Measurements from ENCODE around the gene FAM78A.

The FAM78A gene

GRCh38 chr9:131309530-131310276 lies 33.4 kb upstream of the FAM78A start:
- TF ChIP-seq POLR2A (IDR thresholded peaks at IDR 0.05; ENCODE audit: low read depth, low read length) (no peak), TAF1 (IDR thresholded peaks at IDR 0.05; ENCODE audit: borderline replicate concordance, low read depth, low read length) (no peak), POLR2AphosphoS5 (IDR thresholded peaks at IDR 0.05; ENCODE audit: low read depth, low read length) (no peak)
- FAIRE-seq (no peak), DNase-seq (ENCODE audit: insufficient read length) (no peak)

- TF ChIP-seq TAF1 (IDR thresholded peaks at IDR 0.05; ENCODE audit: borderline replicate concordance, low read depth, low read length) (no peak), POLR2A (IDR thresholded peaks at IDR 0.05; ENCODE audit: low read depth, low read length) (no peak), POLR2AphosphoS5 (IDR thresholded peaks at IDR 0.05; ENCODE audit: low read depth, low read length) (no peak)
- DNase-seq (ENCODE audit: insufficient read length): no peak
- FAIRE-seq: no peak
Observed at GRCh38 chr9:131308906-131309529, 32.7 kb upstream of the FAM78A start.

GRCh38 chr9:131308452-131308851 lies 32.1 kb upstream of the FAM78A start:
- TF ChIP-seq POLR2AphosphoS5 (IDR thresholded peaks at IDR 0.05; ENCODE audit: low read depth, low read length): no peak
- TF ChIP-seq TAF1 (IDR thresholded peaks at IDR 0.05; ENCODE audit: borderline replicate concordance, low read depth, low read length): no peak
- no peak for FAIRE-seq
- no peak for DNase-seq (ENCODE audit: insufficient read length)

GRCh38 chr9:131307974-131308373 lies 31.7 kb upstream of the FAM78A start:
- no peak for FAIRE-seq
- no peak for TF ChIP-seq POLR2AphosphoS5 (IDR thresholded peaks at IDR 0.05; ENCODE audit: low read depth, low read length)
- TF ChIP-seq POLR2A (IDR thresholded peaks at IDR 0.05; ENCODE audit: low read depth, low read length): no peak
- TF ChIP-seq TAF1 (IDR thresholded peaks at IDR 0.05; ENCODE audit: borderline replicate concordance, low read depth, low read length): no peak
- no peak for DNase-seq (ENCODE audit: insufficient read length)

GRCh38 chr9:131306397-131307004 lies 30.2 kb upstream of the FAM78A start:
- no peak for DNase-seq (ENCODE audit: insufficient read length)
- no peak for FAIRE-seq
- TF ChIP-seq POLR2AphosphoS5 (IDR thresholded peaks at IDR 0.05; ENCODE audit: low read depth, low read length) (no peak), TAF1 (IDR thresholded peaks at IDR 0.05; ENCODE audit: borderline replicate concordance, low read depth, low read length) (no peak), POLR2A (IDR thresholded peaks at IDR 0.05; ENCODE audit: low read depth, low read length) (no peak)

GRCh38 chr9:131304676-131305355 lies 28.5 kb upstream of the FAM78A start:
- no peak for DNase-seq (ENCODE audit: insufficient read length)
- no peak for FAIRE-seq
- TF ChIP-seq POLR2A (IDR thresholded peaks at IDR 0.05; ENCODE audit: low read depth, low read length): no peak

GRCh38 chr9:131303381-131304321 lies 27.3 kb upstream of the FAM78A start:
- no peak for FAIRE-seq
- TF ChIP-seq POLR2A (IDR thresholded peaks at IDR 0.05; ENCODE audit: low read depth, low read length): no peak
- TF ChIP-seq POLR2AphosphoS5 (IDR thresholded peaks at IDR 0.05; ENCODE audit: low read depth, low read length): no peak
- no peak for TF ChIP-seq TAF1 (IDR thresholded peaks at IDR 0.05; ENCODE audit: borderline replicate concordance, low read depth, low read length)
- DNase-seq (ENCODE audit: insufficient read length): no peak

- FAIRE-seq (no peak), DNase-seq (ENCODE audit: insufficient read length) (no peak)
- TF ChIP-seq TAF1 (IDR thresholded peaks at IDR 0.05; ENCODE audit: borderline replicate concordance, low read depth, low read length) (no peak), POLR2AphosphoS5 (IDR thresholded peaks at IDR 0.05; ENCODE audit: low read depth, low read length) (no peak), POLR2A (IDR thresholded peaks at IDR 0.05; ENCODE audit: low read depth, low read length) (no peak)
Observed at GRCh38 chr9:131302244-131303075, 26.1 kb upstream of the FAM78A start.

GRCh38 chr9:131300444-131300843 lies 24.1 kb upstream of the FAM78A start:
- FAIRE-seq: no peak
- no peak for DNase-seq (ENCODE audit: insufficient read length)
- TF ChIP-seq TAF1 (IDR thresholded peaks at IDR 0.05; ENCODE audit: borderline replicate concordance, low read depth, low read length) (no peak), POLR2A (IDR thresholded peaks at IDR 0.05; ENCODE audit: low read depth, low read length) (no peak), POLR2AphosphoS5 (IDR thresholded peaks at IDR 0.05; ENCODE audit: low read depth, low read length) (no peak)

- DNase-seq (ENCODE audit: insufficient read length) (no peak), FAIRE-seq (no peak)
- TF ChIP-seq POLR2AphosphoS5 (IDR thresholded peaks at IDR 0.05; ENCODE audit: low read depth, low read length) (no peak), TAF1 (IDR thresholded peaks at IDR 0.05; ENCODE audit: borderline replicate concordance, low read depth, low read length) (no peak), POLR2A (IDR thresholded peaks at IDR 0.05; ENCODE audit: low read depth, low read length) (no peak)
Observed at GRCh38 chr9:131299961-131300347, 23.6 kb upstream of the FAM78A start.

Data from GM12892 (cell line).